ENCODE data around the gene SLC43A2. TPM values are rescaled to one million over a fixed set of nuclear protein-coding genes. Genes with fewer than 3 reads are reported as not detected.

Gene SLC43A2
- total RNA-seq, 1 donor from 2014 or later = 2.3 TPM

- no peak overlapping the region for H3K4me3 ChIP-seq (ENCODE audit: low read depth, low read length)
- TF ChIP-seq CTCF (conservative IDR thresholded peaks at IDR 0.05; ENCODE audit: low read depth, low read length) = no peak
- no peak for DNase-seq (ENCODE audit: low read depth)
These were observed 86.3 kb downstream of the SLC43A2 start for GRCh38 chr17:1542316-1542715.

GRCh38 chr17:1541367-1541904, 87.2 kb downstream of the SLC43A2 start:
- H3K4me3 ChIP-seq (ENCODE audit: low read depth, low read length) = no peak overlapping the region
- TF ChIP-seq CTCF (conservative IDR thresholded peaks at IDR 0.05; ENCODE audit: low read depth, low read length) = no peak

GRCh38 chr17:1539811-1540210, 88.8 kb downstream of the SLC43A2 start:
- TF ChIP-seq CTCF (conservative IDR thresholded peaks at IDR 0.05; ENCODE audit: low read depth, low read length) = no peak
- H3K4me3 ChIP-seq (ENCODE audit: low read depth, low read length) = no peak overlapping the region
- DNase-seq (ENCODE audit: low read depth) = no peak

More at GRCh38 chr17:1541367-1541904, 87.2 kb downstream of the SLC43A2 start:
- no peak for DNase-seq (ENCODE audit: low read depth)

- no peak for TF ChIP-seq CTCF (conservative IDR thresholded peaks at IDR 0.05; ENCODE audit: low read depth, low read length)
- no peak overlapping the region for H3K4me3 ChIP-seq (ENCODE audit: low read depth, low read length)
- no peak for DNase-seq (ENCODE audit: low read depth)
These were observed 92.9 kb downstream of the SLC43A2 start for GRCh38 chr17:1535737-1536136.

- TF ChIP-seq CTCF (conservative IDR thresholded peaks at IDR 0.05; ENCODE audit: low read depth, low read length) = no peak
- no peak for DNase-seq (ENCODE audit: low read depth)
These were observed 94.8 kb downstream of the SLC43A2 start for GRCh38 chr17:1533661-1534325.

GRCh38 chr17:1532836-1533602, 95.6 kb downstream of the SLC43A2 start:
- H3K4me3 ChIP-seq (ENCODE audit: low read depth, low read length) = no peak overlapping the region
- peak; percentile 32 for TF ChIP-seq CTCF (conservative IDR thresholded peaks at IDR 0.05; ENCODE audit: low read depth, low read length)
- no peak for DNase-seq (ENCODE audit: low read depth)

More at GRCh38 chr17:1533661-1534325, 94.8 kb downstream of the SLC43A2 start:
- no peak overlapping the region for H3K4me3 ChIP-seq (ENCODE audit: low read depth, low read length)

All from epithelial cell of proximal tubule (primary cell).